ENCODE measurements around the gene TEX13A.

The TEX13A gene, protein sequence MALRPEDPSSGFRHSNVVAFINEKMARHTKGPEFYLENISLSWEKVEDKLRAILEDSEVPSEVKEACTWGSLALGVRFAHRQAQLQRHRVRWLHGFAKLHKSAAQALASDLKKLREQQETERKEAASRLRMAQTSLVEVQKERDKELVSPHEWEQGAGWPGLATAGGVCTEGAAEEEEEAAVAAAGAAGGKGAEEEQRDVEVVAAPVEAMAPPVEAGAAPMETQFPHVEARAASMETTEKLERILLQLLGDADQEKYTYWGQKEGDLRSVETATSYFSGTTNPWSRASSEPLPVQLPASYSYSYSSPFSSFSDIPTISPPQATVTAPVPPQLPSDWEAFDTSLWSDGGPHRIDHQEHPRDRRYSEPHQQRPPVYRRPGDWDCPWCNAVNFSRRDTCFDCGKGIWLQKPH

DNA sequence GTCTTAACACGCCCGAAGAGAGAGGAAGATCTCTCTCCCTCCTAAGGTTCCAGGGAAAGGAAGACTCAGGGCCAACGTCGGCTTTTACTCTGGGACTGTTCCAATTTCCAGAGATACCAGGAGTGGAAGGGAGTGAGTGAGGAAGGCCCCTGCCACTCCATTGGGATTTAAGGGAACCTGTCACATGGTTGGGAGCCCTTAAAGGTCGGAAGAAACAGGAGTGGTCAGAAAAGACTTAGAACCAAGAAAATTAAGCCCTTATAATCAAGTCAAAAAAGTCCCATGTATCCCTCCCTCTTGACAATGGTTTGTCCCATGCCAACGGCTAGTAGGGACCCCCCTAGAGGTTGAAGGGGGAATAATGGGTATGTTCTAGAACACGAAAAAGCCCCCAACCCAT lies at the start of gene TEX13A:
Gene TEX13A, minus strand, starts transcription at position 59 of the 400 bp plus-strand sequence. CDS start 297 bp downstream, outside the sequence.
- H3K4me3 ChIP-seq (ENCODE audit: low read depth, low read length): no peak within 1 kb of the TSS
- TF ChIP-seq, protein P1, sequence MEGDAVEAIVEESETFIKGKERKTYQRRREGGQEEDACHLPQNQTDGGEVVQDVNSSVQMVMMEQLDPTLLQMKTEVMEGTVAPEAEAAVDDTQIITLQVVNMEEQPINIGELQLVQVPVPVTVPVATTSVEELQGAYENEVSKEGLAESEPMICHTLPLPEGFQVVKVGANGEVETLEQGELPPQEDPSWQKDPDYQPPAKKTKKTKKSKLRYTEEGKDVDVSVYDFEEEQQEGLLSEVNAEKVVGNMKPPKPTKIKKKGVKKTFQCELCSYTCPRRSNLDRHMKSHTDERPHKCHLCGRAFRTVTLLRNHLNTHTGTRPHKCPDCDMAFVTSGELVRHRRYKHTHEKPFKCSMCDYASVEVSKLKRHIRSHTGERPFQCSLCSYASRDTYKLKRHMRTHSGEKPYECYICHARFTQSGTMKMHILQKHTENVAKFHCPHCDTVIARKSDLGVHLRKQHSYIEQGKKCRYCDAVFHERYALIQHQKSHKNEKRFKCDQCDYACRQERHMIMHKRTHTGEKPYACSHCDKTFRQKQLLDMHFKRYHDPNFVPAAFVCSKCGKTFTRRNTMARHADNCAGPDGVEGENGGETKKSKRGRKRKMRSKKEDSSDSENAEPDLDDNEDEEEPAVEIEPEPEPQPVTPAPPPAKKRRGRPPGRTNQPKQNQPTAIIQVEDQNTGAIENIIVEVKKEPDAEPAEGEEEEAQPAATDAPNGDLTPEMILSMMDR (IDR thresholded peaks at IDR 0.05; ENCODE audit: control insufficient read depth, extremely low read depth, insufficient read depth): no peak
- DNase-seq (ENCODE audit: low read depth): no peak

DNA sequence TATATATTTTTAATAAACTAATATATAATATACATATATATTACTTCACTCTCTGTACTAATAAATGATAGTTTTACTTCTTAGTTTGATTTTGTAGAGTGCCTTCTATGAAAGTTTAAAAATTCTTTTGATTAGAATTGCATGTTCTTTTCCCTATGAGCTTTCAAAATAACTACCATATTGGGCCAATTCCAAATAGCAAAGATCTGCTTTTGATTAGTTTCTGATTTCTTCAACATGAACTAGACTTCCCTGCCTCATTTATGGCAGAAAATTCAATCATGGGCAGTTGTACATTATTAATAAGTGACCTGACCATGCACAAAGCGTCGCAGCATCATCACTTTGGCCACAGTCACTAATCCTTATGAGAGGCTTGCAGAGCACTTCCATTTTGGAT lies 48.9 kb upstream of the TEX13A start:
- TF ChIP-seq, protein P1 (IDR thresholded peaks at IDR 0.05; ENCODE audit: control insufficient read depth, extremely low read depth, insufficient read depth): no peak
- no peak for DNase-seq (ENCODE audit: low read depth)
- H3K4me3 ChIP-seq (ENCODE audit: low read depth, low read length): no peak overlapping the region

DNA sequence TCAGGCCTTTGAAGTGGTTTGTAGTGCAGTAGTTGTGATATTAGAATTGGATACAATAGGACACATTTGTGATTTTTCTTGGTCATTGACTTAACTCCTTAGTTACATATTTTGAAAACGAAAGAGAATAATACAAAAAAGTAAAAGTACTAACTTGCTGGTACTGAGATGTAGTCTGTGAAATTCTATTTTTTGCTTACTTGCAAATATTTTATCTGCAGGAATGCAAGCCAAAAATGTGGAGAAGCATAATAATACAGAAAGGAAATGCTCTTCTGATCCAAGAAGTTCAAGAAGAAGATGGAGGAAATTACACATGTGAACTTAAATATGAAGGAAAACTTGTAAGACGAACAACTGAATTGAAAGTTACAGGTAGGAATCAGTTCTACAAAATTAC lies 46.7 kb upstream of the TEX13A start:
- DNase-seq (ENCODE audit: low read depth): no peak
- no peak overlapping the region for H3K4me3 ChIP-seq (ENCODE audit: low read depth, low read length)
- TF ChIP-seq, protein P1 (IDR thresholded peaks at IDR 0.05; ENCODE audit: control insufficient read depth, extremely low read depth, insufficient read depth): no peak

DNA sequence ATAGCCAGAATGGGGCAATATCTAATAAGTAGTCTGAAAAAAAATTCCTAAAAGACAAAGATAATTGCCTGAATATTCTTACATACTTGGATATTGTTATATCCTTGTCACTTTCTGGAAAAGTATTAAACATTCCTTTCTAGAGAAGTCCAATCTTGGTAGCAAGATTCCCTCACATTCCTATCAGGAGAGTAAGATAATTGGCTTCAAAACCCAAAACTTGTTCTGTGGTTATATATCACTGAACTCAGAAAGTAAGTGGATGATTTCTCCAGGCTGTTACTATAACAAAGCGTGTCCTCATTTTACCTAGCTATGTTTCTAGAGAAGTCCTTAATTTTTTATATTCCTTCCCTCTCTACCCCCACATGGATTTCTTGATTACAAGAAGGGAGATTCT lies 46.0 kb upstream of the TEX13A start:
- H3K4me3 ChIP-seq (ENCODE audit: low read depth, low read length): no peak overlapping the region
- no peak for DNase-seq (ENCODE audit: low read depth)
- TF ChIP-seq, protein P1 (IDR thresholded peaks at IDR 0.05; ENCODE audit: control insufficient read depth, extremely low read depth, insufficient read depth): no peak

DNA sequence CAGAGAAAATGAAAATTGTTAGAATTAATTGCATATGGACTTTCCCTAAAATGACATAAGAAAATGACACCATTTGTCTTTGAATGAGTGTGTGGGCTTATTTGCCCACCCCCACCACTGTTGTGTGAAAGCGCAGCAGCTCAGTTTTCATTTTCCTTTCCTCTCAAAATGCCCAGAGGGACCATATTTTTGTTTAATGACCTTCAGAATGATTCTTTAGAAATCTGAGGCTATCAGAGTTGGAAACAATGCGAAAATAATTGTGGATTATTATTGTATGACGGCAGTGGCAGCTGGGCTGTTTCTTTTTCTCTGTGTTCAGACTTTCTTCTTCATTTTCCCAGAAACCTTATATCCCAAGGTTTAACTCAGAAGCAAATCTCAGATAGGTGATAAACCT lies 44.6 kb upstream of the TEX13A start:
- no peak for DNase-seq (ENCODE audit: low read depth)
- no peak overlapping the region for H3K4me3 ChIP-seq (ENCODE audit: low read depth, low read length)
- TF ChIP-seq, protein P1 (IDR thresholded peaks at IDR 0.05; ENCODE audit: control insufficient read depth, extremely low read depth, insufficient read depth): no peak

DNA sequence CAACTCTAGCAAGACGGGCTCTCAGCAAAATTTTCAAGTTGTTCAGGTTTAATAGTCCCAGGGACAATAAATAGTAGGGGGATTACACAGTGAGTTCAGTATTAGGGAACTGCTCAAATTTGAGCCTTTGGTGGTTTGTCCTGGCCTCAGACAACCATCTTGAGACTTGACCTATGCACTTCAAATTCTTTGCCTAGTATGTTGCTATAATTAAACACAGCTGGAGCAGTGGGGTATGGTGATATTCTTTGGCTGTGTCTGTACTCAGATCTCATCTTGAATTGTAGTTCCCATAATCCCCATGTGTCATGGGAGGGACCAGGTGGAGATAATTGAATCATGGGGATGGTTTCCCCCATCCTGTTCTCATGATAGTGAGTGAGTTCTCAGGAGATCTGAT lies 43.3 kb upstream of the TEX13A start:
- no peak overlapping the region for H3K4me3 ChIP-seq (ENCODE audit: low read depth, low read length)
- DNase-seq (ENCODE audit: low read depth): no peak
- TF ChIP-seq, protein P1 (IDR thresholded peaks at IDR 0.05; ENCODE audit: control insufficient read depth, extremely low read depth, insufficient read depth): no peak

DNA sequence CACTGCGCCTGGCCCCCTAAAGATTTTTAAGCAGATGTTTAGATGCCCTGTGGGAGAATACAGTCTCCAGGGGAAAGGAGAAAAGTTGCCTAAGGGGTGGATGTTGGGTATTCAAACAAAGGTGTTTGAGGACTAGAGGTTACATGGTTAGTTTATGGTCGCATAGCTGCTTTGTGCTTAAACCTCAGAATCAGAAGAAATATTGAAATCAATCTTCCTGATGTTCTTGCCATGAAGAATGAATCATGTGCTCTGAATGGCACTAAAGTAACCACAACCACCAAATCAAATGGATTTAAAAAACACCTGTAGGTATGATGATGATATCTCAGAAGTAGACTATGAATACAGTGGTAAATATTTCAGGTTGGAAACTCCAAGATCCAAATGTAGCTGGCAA lies 42.7 kb upstream of the TEX13A start:
- TF ChIP-seq, protein P1 (IDR thresholded peaks at IDR 0.05; ENCODE audit: control insufficient read depth, extremely low read depth, insufficient read depth): no peak
- no peak for DNase-seq (ENCODE audit: low read depth)
- H3K4me3 ChIP-seq (ENCODE audit: low read depth, low read length): no peak overlapping the region

Data from LNCaP clone FGC (cell line).